Activated naive CD4-positive, alpha-beta T cell treated with anti-CD3 and anti-CD28 coated beads for 36 hours (primary cell): ENCODE results near the gene LMF2. TPM values are rescaled to one million over a fixed set of nuclear protein-coding genes. Genes with fewer than 3 reads are reported as not detected.

Experiments
- total RNA-seq, 2 experiments: library from RNA; stranded (reverse); gene quantifications; one replicate each; pipeline ENCODE4 v1.2.3, GENCODE V29; 2021

Gene LMF2
- total RNA-seq, 2 experiments from 2014 or later = 41.4 to 42.0 TPM

Other genes starting within 250 kb of the LMF2 start
- 10 to 100 TPM; 12.3 to 12.4 TPM for gene MAPK12, start 246.0 kb downstream of the LMF2 start, total RNA-seq
- 10 to 100 TPM; 17.5 to 17.9 TPM for gene MAPK11, start 237.3 kb downstream of the LMF2 start, total RNA-seq
- gene PLXNB2, start 200.1 kb downstream of the LMF2 start, total RNA-seq = 10 to 100 TPM in 1 of 2 experiments, 1 to 10 TPM in 1; 9.8 to 10.4 TPM
- 1 to 10 TPM; 1.8 to 2.1 TPM for gene DENND6B, start 180.7 kb downstream of the LMF2 start, total RNA-seq
- 10 to 100 TPM; 33.7 to 34.7 TPM for gene PPP6R2, start 164.4 kb downstream of the LMF2 start, total RNA-seq
- 100 to 1,000 TPM; 100 TPM for gene SBF1, start 32.7 kb downstream of the LMF2 start, total RNA-seq
- gene ADM2, start 26.2 kb downstream of the LMF2 start, total RNA-seq = 1 to 10 TPM; 7.5 to 8.3 TPM
- under 1 TPM in 1 of 2 experiments, not detected in 1; 0.31 TPM for gene MIOX, start 20.8 kb downstream of the LMF2 start, total RNA-seq
- gene NCAPH2, start 522 bp upstream of the LMF2 start, total RNA-seq = 100 to 1,000 TPM; 104 to 115 TPM
- gene SCO2, start 17.9 kb upstream of the LMF2 start, total RNA-seq = 1 to 10 TPM; 1.1 to 2.1 TPM
- 10 to 100 TPM; 43.7 to 49.6 TPM for gene TYMP, start 22.3 kb upstream of the LMF2 start, total RNA-seq
- 1 to 10 TPM; 7.4 to 7.6 TPM for gene KLHDC7B, start 38.2 kb upstream of the LMF2 start, total RNA-seq
- gene SYCE3, start 55.2 kb upstream of the LMF2 start, total RNA-seq = 1 to 10 TPM in 1 of 2 experiments, under 1 TPM in 1; 0.91 to 2.0 TPM
- 10 to 100 TPM; 37.3 to 43.7 TPM for gene CPT1B, start 70.7 kb upstream of the LMF2 start, total RNA-seq
- gene CHKB, start 75.1 kb upstream of the LMF2 start, total RNA-seq = 10 to 100 TPM; 71.0 to 81.4 TPM
- gene MAPK8IP2, start 93.1 kb upstream of the LMF2 start, total RNA-seq = under 1 TPM; 0.05 to 0.15 TPM
- 10 to 100 TPM; 17.8 to 19.2 TPM for gene ARSA, start 120.5 kb upstream of the LMF2 start, total RNA-seq
- under 1 TPM; 0.07 TPM for gene SHANK3, start 165.1 kb upstream of the LMF2 start, total RNA-seq
- not detected for gene ACR, start 230.5 kb upstream of the LMF2 start, total RNA-seq